Measurements from ENCODE around the gene OOEP.

Gene OOEP

GRCh38 chr6:73328790-73329189 lies 40.9 kb downstream of the OOEP start:
- ChIA-PET CTCF (interaction anchor here (0.6 to 10.2 kb wide), 11 partner anchors 9 to 1796 kb away, joined by 3 to 291 read pairs (median 4); no protein-coding TSS in a partner anchor), POLR2A (no interaction called here)
- no peak for TF ChIP-seq CTCF (IDR thresholded peaks at IDR 0.05; ENCODE audit: insufficient read depth, low read length, missing control alignments)
- DNase-seq (ENCODE audit: low read depth, low spot score): no peak
- no peak overlapping the region for H3K4me3 ChIP-seq (ENCODE audit: low read depth, low read length)

GRCh38 chr6:73325656-73326055 lies 44.0 kb downstream of the OOEP start:
- ChIA-PET CTCF (interaction anchor here (1.1 to 10.2 kb wide), 11 partner anchors 8 to 915 kb away, joined by 3 to 291 read pairs (median 4); no protein-coding TSS in a partner anchor), POLR2A (no interaction called here)
- DNase-seq (ENCODE audit: low read depth, low spot score): no peak
- no peak for TF ChIP-seq CTCF (IDR thresholded peaks at IDR 0.05; ENCODE audit: insufficient read depth, low read length, missing control alignments)
- H3K4me3 ChIP-seq (ENCODE audit: low read depth, low read length): no peak overlapping the region

DNA sequence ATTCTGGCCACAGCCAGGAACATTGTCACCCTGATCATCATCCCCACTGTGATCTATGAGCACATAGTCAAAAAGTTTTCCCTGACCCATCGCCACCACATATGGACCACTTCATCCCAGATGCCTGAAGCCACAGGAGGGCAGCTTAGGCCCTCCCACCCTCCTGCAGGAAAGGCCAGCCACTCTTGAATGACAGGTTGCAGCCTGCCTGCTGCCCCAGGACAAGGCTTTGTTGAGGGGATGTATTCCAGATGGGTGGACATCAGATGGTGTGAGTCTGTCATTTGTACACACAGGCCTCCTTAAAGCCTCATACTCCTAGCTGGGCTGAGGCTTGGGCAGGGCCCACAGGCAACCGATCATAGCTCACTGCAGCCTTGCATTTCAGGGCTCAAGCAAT lies 46.4 kb downstream of the OOEP start:
- CTCF ChIA-PET: interaction anchor here (10.2 kb wide), 1 partner anchor 36 kb away, joined by 291 read pairs; no protein-coding TSS in a partner anchor
- no peak for DNase-seq (ENCODE audit: low read depth, low spot score)

More for the DNA sequence above, 46.4 kb downstream of the OOEP start:
- no peak overlapping the region for H3K4me3 ChIP-seq (ENCODE audit: low read depth, low read length)
- POLR2A ChIA-PET: no interaction called here
- no peak for TF ChIP-seq CTCF (IDR thresholded peaks at IDR 0.05; ENCODE audit: insufficient read depth, low read length, missing control alignments)

Measured in AG04449 (cell line).